Endothelial cell (in vitro differentiated cells): ENCODE measurements around the gene KRT5. TPM values are rescaled to one million over a fixed set of nuclear protein-coding genes. Genes with fewer than 3 reads are reported as not detected.

Experiments used
- DNase-seq: peaks from one replicate; pipeline ENCODE4 v3.0.0; 2021; ENCODE audit warnings: low spot score
- H3K27ac Mint-ChIP-seq: one replicate; pipeline ENCODE4 v1.8.0; 2021; ENCODE audit warnings: mixed read lengths, inconsistent platforms; ENCODE audit not compliant: unreplicated experiment
- H3K27me3 Mint-ChIP-seq: one replicate; pipeline ENCODE4 v1.8.0; 2021; ENCODE audit warnings: mild to moderate bottlenecking, moderate library complexity, mixed read lengths, inconsistent platforms; ENCODE audit not compliant: unreplicated experiment
- H3K36me3 Mint-ChIP-seq: one replicate; pipeline ENCODE4 v1.8.0; 2021; ENCODE audit warnings: mild to moderate bottlenecking, low read depth, mixed read lengths, inconsistent platforms; ENCODE audit not compliant: unreplicated experiment
- H3K4me1 Mint-ChIP-seq: one replicate; pipeline ENCODE4 v1.8.0; 2021; ENCODE audit warnings: mild to moderate bottlenecking, mixed read lengths, inconsistent platforms; ENCODE audit not compliant: unreplicated experiment
- H3K4me3 Mint-ChIP-seq: one replicate; pipeline ENCODE4 v1.8.0; 2021; ENCODE audit warnings: mild to moderate bottlenecking, mixed read lengths, inconsistent platforms; ENCODE audit not compliant: unreplicated experiment
- H3K9me3 Mint-ChIP-seq: one replicate; pipeline ENCODE4 v1.8.0; 2021; ENCODE audit warnings: mixed read lengths, inconsistent platforms; ENCODE audit not compliant: unreplicated experiment
- total RNA-seq: library from RNA; stranded (reverse); fragmentation: NEBNext Ultra II Directional; extraction: Animal tissue kit (Norgen Biotek cat#: 25700); gene quantifications from one replicate; pipeline ENCODE4 v1.2.1, GENCODE V29; 2021; ENCODE audit not compliant: unreplicated experiment
- TF ChIP-seq, protein P1 (sequence below): fragments of 200-600 bp; sonication (generic); IDR thresholded peaks from one replicate; pipeline ENCODE4 v1.5.0; 2021; ENCODE audit warnings: antibody characterized with exemption; ENCODE audit not compliant: unreplicated experiment

Gene KRT5
- total RNA-seq, 1 donor from 2014 or later, result not detected

DNA sequence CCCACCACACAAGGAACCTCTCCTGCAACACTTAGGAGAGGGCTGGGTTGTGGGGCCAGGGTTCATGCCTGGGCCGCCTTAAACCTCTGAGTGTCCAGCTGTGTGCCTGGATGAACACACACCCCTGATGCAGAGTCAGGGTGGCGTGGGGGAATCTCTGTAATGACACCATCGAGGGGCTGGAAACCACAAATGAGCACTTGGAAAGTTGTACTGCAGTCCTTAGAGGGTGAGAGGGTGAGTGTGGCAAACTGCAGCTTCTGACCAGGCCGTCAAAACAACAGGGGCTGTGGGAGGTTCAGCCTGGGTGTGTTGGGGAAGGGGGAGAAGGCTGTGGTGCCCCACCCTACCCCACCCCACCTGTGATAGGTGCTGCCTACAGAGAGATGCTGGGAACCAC, 12.4 kb upstream of the KRT5 start:
- no peaks in the 10 kb centered on the region for H3K36me3 Mint-ChIP-seq
- TF ChIP-seq, protein P1, sequence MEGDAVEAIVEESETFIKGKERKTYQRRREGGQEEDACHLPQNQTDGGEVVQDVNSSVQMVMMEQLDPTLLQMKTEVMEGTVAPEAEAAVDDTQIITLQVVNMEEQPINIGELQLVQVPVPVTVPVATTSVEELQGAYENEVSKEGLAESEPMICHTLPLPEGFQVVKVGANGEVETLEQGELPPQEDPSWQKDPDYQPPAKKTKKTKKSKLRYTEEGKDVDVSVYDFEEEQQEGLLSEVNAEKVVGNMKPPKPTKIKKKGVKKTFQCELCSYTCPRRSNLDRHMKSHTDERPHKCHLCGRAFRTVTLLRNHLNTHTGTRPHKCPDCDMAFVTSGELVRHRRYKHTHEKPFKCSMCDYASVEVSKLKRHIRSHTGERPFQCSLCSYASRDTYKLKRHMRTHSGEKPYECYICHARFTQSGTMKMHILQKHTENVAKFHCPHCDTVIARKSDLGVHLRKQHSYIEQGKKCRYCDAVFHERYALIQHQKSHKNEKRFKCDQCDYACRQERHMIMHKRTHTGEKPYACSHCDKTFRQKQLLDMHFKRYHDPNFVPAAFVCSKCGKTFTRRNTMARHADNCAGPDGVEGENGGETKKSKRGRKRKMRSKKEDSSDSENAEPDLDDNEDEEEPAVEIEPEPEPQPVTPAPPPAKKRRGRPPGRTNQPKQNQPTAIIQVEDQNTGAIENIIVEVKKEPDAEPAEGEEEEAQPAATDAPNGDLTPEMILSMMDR, result no peak
- H3K4me3 Mint-ChIP-seq, result no peak overlapping the region

DNA sequence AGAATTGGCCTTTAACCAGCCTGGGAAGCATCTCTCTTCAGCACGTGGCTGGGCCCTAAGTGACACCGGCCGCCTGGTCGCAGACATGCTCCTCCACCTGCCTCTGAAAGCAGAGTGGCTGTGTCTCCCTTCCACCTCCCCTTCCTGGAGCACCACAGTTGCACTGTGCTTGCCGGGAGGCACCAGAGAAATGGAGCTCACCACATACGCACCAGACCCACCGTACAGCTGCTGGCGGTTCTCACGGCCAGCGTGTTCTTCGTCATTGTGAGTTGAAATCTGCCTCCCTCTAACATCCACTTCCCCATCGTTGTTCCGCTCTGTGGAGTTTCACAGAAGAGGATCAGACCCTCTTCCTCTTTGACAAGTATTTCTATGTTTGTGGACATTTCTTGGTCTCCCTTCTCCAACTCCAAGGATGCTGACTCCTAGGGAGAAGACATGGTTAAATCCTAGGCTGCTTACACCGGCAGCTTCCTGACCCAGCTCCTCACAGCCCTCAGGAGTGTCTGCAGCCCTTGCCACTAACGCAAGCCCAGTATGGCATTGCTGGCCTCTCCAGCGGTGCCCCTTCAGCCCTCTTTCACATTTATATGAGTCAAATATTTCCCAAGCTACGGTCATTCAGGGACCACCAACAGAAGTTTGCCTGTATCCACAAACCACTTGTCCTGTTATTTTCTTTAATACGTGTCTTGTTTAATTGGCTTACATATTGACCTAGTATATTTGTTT, 11.5 kb upstream of the KRT5 start:
- TF ChIP-seq, protein P1, result no peak
- Mint-ChIP-seq H3K36me3 (no peaks in the 10 kb centered on the region), H3K27ac (no peak overlapping the region), H3K4me3 (no peak overlapping the region), H3K4me1 (no peaks in the 10 kb centered on the region), H3K27me3 (peaks cover 6% of the 10 kb centered on the region), H3K9me3 (no peaks in the 10 kb centered on the region)
- DNase-seq, result no peak

More for the DNA sequence above, 12.4 kb upstream of the KRT5 start:
- no peak for DNase-seq
- no peak overlapping the region for H3K27ac Mint-ChIP-seq
- no peaks in the 10 kb centered on the region for H3K9me3 Mint-ChIP-seq
- H3K4me1 Mint-ChIP-seq, result no peaks in the 10 kb centered on the region
- peaks cover 6% of the 10 kb centered on the region for H3K27me3 Mint-ChIP-seq

DNA sequence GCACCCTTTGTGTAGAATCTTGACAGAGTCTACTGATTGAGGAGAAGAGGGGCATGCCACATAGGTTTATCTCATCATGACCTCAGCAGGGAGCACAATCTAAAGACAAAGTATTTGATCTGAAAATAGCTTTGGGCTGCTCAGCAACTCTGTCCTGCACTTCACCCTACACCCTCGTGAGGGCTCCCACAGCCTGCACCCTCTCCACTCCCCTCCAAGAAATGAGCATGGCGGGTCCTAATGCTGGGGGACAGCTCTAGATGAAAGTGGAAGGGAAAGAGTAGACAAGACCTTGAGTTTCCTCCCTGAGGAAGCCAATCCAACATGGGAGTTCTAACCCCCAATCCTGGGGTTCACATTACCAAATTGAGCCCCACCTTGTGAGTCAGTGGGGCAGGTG, 10.7 kb upstream of the KRT5 start:
- DNase-seq, result no peak
- H3K4me3 Mint-ChIP-seq, result no peak overlapping the region
- no peaks in the 10 kb centered on the region for H3K36me3 Mint-ChIP-seq
- H3K4me1 Mint-ChIP-seq, result no peaks in the 10 kb centered on the region
- no peak overlapping the region for H3K27ac Mint-ChIP-seq
- peaks cover 6% of the 10 kb centered on the region for H3K27me3 Mint-ChIP-seq
- TF ChIP-seq, protein P1, result no peak
- H3K9me3 Mint-ChIP-seq, result no peaks in the 10 kb centered on the region

DNA sequence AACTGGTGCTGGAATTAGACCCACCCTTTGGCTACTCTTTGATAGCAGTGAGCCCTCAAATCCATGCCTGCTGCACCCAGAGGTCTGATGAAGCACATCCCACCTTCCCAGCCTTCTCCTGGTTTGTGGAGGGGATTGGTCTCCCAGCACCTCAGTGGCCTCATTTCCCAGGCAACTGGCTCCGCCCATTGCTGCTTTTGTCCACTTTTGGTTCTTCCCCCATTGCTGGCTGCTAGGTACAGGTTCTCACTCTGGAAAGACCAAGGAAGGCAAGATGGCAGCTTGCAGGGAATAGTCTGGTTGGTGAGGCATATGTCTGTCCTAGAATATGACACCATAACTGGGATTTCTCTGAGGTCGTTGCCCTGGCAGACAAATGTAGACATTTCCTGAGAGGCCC, 10.2 kb upstream of the KRT5 start:
- Mint-ChIP-seq H3K27me3 (peaks cover 6% of the 10 kb centered on the region), H3K36me3 (no peaks in the 10 kb centered on the region), H3K4me3 (no peak overlapping the region), H3K9me3 (no peaks in the 10 kb centered on the region), H3K27ac (no peak overlapping the region), H3K4me1 (no peaks in the 10 kb centered on the region)
- TF ChIP-seq, protein P1, result no peak
- no peak for DNase-seq

DNA sequence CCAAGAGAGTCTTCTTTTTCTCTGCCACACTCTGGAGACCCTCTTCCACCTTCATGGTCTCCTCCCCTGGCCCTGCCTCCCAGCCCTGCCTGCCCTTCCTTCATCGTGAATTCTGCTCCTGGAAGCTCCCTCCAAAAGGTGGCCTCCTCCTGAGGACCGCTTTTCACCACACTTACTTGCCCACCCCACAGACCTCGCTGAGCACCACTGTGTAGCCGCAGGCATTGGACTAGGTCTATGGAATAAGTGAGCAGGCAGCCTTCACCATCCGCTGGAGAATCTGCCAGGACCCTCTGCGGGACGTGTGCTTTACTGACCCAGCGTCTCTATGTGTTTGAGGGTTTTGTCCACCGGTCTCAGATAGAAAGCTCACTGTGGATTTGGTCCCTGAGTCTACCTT, 9.7 kb upstream of the KRT5 start:
- Mint-ChIP-seq H3K36me3 (no peaks in the 10 kb centered on the region), H3K9me3 (no peaks in the 10 kb centered on the region), H3K27me3 (peaks cover 6% of the 10 kb centered on the region), H3K4me3 (no peak overlapping the region), H3K4me1 (no peaks in the 10 kb centered on the region), H3K27ac (no peak overlapping the region)
- TF ChIP-seq, protein P1, result no peak
- no peak for DNase-seq
